HepG2 (cell line): ENCODE measurements around the gene NUFIP1. TPM values are rescaled to one million over a fixed set of nuclear protein-coding genes. Genes with fewer than 3 reads are reported as not detected.
A peak's percentile ranks its signal among the peaks of the same experiment; 100 is the strongest.

Experiments
- ARHGAP35 ChIP-seq: sonication (generic); formaldehyde crosslinking; IDR thresholded peaks from 2 replicates; pipeline ENCODE4 v1.9.0; 2022; ENCODE audit warnings: mild to moderate bottlenecking, inconsistent platforms, moderate library complexity, missing genetic modification reagents, borderline replicate concordance
- DNMT1 ChIP-seq: sonication (generic); formaldehyde crosslinking; IDR thresholded peaks from 2 replicates; pipeline ENCODE4 v1.5.1; 2020; ENCODE audit warnings: mild to moderate bottlenecking, missing genetic modification reagents
- HMG20B ChIP-seq: conservative IDR thresholded peaks from 2 replicates; pipeline ENCODE4 v1.6.1; 2016; ENCODE audit warnings: missing genetic modification reagents, missing compliant biosample characterization
- MTF2 ChIP-seq: sonication (generic); formaldehyde crosslinking; IDR thresholded peaks from 2 replicates; pipeline ENCODE4 v1.5.0; 2020; ENCODE audit warnings: missing genetic modification reagents, borderline replicate concordance
- NKX3-1 ChIP-seq: sonication (generic); formaldehyde crosslinking; IDR thresholded peaks from 2 replicates; pipeline ENCODE4 v1.5.0; 2020; ENCODE audit warnings: missing genetic modification reagents
- SKI ChIP-seq: fragments of 450-650 bp; IDR thresholded peaks from one replicate; pipeline ENCODE4 v1.6.1; 2018; ENCODE audit warnings: mild to moderate bottlenecking; ENCODE audit not compliant: partially characterized antibody
- SMYD3 ChIP-seq: sonication (generic); formaldehyde crosslinking; IDR thresholded peaks from 2 replicates; pipeline ENCODE4 v1.8.1; 2023; ENCODE audit warnings: mild to moderate bottlenecking, missing genetic modification reagents
- SSRP1 ChIP-seq: IDR thresholded peaks from 2 replicates; pipeline ENCODE4 v1.6.1; 2016; ENCODE audit warnings: control low read depth
- U2AF1 ChIP-seq: fragments of 200-400 bp; formaldehyde crosslinking; optimal IDR thresholded peaks from 2 replicates; pipeline ENCODE3; 2017; ENCODE audit warnings: mild to moderate bottlenecking, low read depth, low read length
- ZNF3 ChIP-seq: IDR thresholded peaks from 2 replicates; pipeline ENCODE4 v1.7.0; 2017; ENCODE audit warnings: inconsistent platforms
- ZNF335 ChIP-seq: sonication (generic); formaldehyde crosslinking; IDR thresholded peaks from 2 replicates; pipeline ENCODE4 v1.4.0; 2020; ENCODE audit warnings: missing genetic modification reagents
- ZNF33A ChIP-seq: sonication (generic); formaldehyde crosslinking; IDR thresholded peaks from 2 replicates; pipeline ENCODE4 v1.5.1; 2020; ENCODE audit warnings: missing genetic modification reagents, mild to moderate bottlenecking, moderate library complexity, borderline replicate concordance
- ZNF431 ChIP-seq: sonication (generic); formaldehyde crosslinking; IDR thresholded peaks from 2 replicates; pipeline ENCODE4 v1.9.0; 2022; ENCODE audit warnings: missing genetic modification reagents, low read depth, mild to moderate bottlenecking, borderline replicate concordance
- ZNF44 ChIP-seq: sonication (generic); formaldehyde crosslinking; IDR thresholded peaks from 2 replicates; pipeline ENCODE4 v1.5.1; 2020; ENCODE audit warnings: mild to moderate bottlenecking, missing genetic modification reagents
- ZNF773 ChIP-seq: sonication (generic); formaldehyde crosslinking; IDR thresholded peaks from 2 replicates; pipeline ENCODE4 v1.4.0; 2020; ENCODE audit warnings: missing genetic modification reagents, borderline replicate concordance
- ZNF775 ChIP-seq: sonication (generic); formaldehyde crosslinking; IDR thresholded peaks from 2 replicates; pipeline ENCODE4 v1.4.0; 2020; ENCODE audit warnings: missing genetic modification reagents, mild to moderate bottlenecking, moderate library complexity, borderline replicate concordance
- ZNF841 ChIP-seq: sonication (generic); formaldehyde crosslinking; IDR thresholded peaks from 2 replicates; pipeline ENCODE4 v1.8.1; 2023; ENCODE audit warnings: missing genetic modification reagents, borderline replicate concordance
- polyA plus RNA-seq, 8 experiments: library from polyadenylated mRNA; depleted of rRNA in 3 of 8; stranded (reverse) in 7 of 8; unstranded in 1 of 8; fragments of >200 nt; fragmentation: Illumina TruSeq in 4 of 8; extraction: Trizol in 4 of 8; gene quantifications; 2 replicates each; pipeline versions ENCODE4 v1.2.1 to v1.2.3, GENCODE V29; 2011 to 2016; ENCODE audit warnings: low read depth in 4 of 8, missing spikeins in 1 of 8, mixed read lengths in 1 of 8; ENCODE audit not compliant: insufficient read depth in 1 of 8
- total RNA-seq, 5 experiments: library from RNA; depleted of rRNA; stranded (reverse); fragments of >200 nt; fragmentation: Illumina TruSeq; extraction: Trizol; gene quantifications; 2 replicates each; pipeline ENCODE4 v1.2.3, GENCODE V29; 2016; ENCODE audit warnings: low read depth in 1 of 5
- TF ChIP-seq, protein P1 (sequence below): sonication (generic); formaldehyde crosslinking; IDR thresholded peaks from 2 replicates; pipeline ENCODE4 v1.4.0; 2020; ENCODE audit warnings: low read depth, missing genetic modification reagents
- TF ChIP-seq, protein P2 (sequence below): sonication (generic); formaldehyde crosslinking; conservative IDR thresholded peaks from 2 replicates; pipeline ENCODE4 v1.4.0; 2020; ENCODE audit warnings: missing genetic modification reagents
- TF ChIP-seq, protein P3 (sequence below): sonication (generic); formaldehyde crosslinking; IDR thresholded peaks from 2 replicates; pipeline ENCODE4 v1.4.0; 2020; ENCODE audit warnings: missing genetic modification reagents, borderline replicate concordance
- TF ChIP-seq, protein P4 (sequence below): sonication (generic); formaldehyde crosslinking; IDR thresholded peaks from 2 replicates; pipeline ENCODE4 v1.4.0; 2020; ENCODE audit warnings: mild to moderate bottlenecking, missing genetic modification reagents

NUFIP1 gene
- total and polyA plus RNA-seq, 2 of the 13 experiments (the other 11 are each of a cell fraction or from before 2014, with no cell fraction given): 1.9 to 10.3 TPM

DNA sequence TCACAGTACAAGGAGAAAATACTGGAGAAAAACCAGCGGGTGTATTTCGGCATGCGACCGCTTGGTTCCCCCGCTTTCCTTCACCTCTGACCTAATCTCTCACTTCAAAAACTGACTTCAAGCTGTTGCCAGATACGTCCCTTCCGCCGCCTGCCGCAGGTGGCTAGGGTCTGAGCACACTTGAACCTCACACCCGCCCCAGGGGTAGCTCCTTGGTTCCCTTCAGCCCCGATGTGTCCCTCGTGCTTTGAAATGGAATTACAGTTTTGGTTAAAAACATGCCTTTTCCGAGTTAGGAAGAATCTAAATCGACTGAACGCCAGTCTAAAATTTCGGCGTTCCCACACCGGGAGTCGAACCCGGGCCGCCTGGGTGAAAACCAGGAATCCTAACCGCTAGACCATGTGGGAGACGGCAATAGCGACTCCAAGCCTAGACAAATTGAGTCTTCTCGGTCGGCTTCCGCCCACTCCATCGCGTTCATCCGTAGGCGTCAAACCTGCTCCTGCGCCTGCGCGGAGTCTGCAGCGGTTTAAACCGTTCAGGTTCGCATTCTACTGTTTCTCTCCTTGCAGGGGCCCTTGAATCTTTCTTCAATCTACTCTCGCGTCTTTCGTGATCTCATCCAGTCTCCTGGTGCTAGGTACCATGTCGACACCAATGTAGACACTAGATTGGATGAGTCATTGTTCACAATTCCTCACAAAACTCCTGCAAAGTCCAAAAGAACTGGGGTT lies 71.5 kb downstream of the NUFIP1 start (continued):
- TF ChIP-seq, protein P1, sequence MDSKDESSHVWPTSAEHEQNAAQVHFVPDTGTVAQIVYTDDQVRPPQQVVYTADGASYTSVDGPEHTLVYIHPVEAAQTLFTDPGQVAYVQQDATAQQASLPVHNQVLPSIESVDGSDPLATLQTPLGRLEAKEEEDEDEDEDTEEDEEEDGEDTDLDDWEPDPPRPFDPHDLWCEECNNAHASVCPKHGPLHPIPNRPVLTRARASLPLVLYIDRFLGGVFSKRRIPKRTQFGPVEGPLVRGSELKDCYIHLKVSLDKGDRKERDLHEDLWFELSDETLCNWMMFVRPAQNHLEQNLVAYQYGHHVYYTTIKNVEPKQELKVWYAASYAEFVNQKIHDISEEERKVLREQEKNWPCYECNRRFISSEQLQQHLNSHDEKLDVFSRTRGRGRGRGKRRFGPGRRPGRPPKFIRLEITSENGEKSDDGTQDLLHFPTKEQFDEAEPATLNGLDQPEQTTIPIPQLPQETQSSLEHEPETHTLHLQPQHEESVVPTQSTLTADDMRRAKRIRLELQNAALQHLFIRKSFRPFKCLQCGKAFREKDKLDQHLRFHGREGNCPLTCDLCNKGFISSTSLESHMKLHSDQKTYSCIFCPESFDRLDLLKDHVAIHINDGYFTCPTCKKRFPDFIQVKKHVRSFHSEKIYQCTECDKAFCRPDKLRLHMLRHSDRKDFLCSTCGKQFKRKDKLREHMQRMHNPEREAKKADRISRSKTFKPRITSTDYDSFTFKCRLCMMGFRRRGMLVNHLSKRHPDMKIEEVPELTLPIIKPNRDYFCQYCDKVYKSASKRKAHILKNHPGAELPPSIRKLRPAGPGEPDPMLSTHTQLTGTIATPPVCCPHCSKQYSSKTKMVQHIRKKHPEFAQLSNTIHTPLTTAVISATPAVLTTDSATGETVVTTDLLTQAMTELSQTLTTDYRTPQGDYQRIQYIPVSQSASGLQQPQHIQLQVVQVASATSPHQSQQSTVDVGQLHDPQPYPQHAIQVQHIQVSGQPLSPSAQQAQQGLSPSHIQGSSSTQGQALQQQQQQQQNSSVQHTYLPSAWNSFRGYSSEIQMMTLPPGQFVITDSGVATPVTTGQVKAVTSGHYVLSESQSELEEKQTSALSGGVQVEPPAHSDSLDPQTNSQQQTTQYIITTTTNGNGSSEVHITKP (CRISPR knock-in tag): no peak; the same call in 1 of the 2 replicates
- TF ChIP-seq, protein P2, sequence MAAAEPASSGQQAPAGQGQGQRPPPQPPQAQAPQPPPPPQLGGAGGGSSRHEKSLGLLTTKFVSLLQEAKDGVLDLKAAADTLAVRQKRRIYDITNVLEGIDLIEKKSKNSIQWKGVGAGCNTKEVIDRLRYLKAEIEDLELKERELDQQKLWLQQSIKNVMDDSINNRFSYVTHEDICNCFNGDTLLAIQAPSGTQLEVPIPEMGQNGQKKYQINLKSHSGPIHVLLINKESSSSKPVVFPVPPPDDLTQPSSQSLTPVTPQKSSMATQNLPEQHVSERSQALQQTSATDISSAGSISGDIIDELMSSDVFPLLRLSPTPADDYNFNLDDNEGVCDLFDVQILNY (CRISPR knock-in tag): no peak
- TF ChIP-seq SKI (peak; percentile 68), ZNF773 (CRISPR knock-in tag) (peak; percentile 50; the same call in 1 of the 2 replicates), ARHGAP35 (CRISPR knock-in tag) (peak; percentile 55; the same call in 1 of the 2 replicates), HMG20B (CRISPR knock-in tag) (peak; percentile 63), SSRP1 (CRISPR knock-in tag) (peak; percentile 97; the same call in 1 of the 2 replicates), ZNF335 (CRISPR knock-in tag) (no peak; the same call in 1 of the 2 replicates), ZNF3 (CRISPR knock-in tag) (no peak), ZNF33A (CRISPR knock-in tag) (peak; percentile 73; the same call in 1 of the 2 replicates), ZNF841 (CRISPR knock-in tag) (no peak), ZNF44 (CRISPR knock-in tag) (no peak), ZNF775 (CRISPR knock-in tag) (no peak), ZNF431 (CRISPR knock-in tag) (no peak; the same call in 1 of the 2 replicates), U2AF1 (no peak), NKX3-1 (CRISPR knock-in tag) (0 out of 2 replicates have a peak, but pooled peaks have one; percentile 11), SMYD3 (CRISPR knock-in tag) (peak; percentile 85), DNMT1 (no peak), MTF2 (CRISPR knock-in tag) (0 out of 2 replicates have a peak, but pooled peaks have one; percentile 21)
- TF ChIP-seq, protein P3, sequence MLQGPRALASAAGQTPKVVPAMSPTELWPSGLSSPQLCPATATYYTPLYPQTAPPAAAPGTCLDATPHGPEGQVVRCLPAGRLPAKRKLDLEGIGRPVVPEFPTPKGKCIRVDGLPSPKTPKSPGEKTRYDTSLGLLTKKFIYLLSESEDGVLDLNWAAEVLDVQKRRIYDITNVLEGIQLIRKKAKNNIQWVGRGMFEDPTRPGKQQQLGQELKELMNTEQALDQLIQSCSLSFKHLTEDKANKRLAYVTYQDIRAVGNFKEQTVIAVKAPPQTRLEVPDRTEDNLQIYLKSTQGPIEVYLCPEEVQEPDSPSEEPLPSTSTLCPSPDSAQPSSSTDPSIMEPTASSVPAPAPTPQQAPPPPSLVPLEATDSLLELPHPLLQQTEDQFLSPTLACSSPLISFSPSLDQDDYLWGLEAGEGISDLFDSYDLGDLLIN (CRISPR knock-in tag): no peak
- TF ChIP-seq, protein P4, sequence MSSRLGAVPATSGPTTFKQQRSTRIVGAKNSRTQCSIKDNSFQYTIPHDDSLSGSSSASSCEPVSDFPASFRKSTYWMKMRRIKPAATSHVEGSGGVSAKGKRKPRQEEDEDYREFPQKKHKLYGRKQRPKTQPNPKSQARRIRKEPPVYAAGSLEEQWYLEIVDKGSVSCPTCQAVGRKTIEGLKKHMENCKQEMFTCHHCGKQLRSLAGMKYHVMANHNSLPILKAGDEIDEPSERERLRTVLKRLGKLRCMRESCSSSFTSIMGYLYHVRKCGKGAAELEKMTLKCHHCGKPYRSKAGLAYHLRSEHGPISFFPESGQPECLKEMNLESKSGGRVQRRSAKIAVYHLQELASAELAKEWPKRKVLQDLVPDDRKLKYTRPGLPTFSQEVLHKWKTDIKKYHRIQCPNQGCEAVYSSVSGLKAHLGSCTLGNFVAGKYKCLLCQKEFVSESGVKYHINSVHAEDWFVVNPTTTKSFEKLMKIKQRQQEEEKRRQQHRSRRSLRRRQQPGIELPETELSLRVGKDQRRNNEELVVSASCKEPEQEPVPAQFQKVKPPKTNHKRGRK (CRISPR knock-in tag): no peak
